Activated CD4-positive, alpha-beta T cell treated with anti-CD3 and anti-CD28 coated beads, Interleukin-10, Interleukin-2, amounts not matched to agents 100 ng/mL and 50 ng/mL, durations not matched to agents 16 hours and 8 hours (primary cell): ENCODE measurements around the gene WNT11.
A peak's percentile ranks its signal among the peaks of the same experiment; 100 is the strongest.

Source experiments
- DNase-seq: peaks from one replicate; pipeline ENCODE4 v3.0.0-alpha.2; 2020

Gene WNT11

DNA sequence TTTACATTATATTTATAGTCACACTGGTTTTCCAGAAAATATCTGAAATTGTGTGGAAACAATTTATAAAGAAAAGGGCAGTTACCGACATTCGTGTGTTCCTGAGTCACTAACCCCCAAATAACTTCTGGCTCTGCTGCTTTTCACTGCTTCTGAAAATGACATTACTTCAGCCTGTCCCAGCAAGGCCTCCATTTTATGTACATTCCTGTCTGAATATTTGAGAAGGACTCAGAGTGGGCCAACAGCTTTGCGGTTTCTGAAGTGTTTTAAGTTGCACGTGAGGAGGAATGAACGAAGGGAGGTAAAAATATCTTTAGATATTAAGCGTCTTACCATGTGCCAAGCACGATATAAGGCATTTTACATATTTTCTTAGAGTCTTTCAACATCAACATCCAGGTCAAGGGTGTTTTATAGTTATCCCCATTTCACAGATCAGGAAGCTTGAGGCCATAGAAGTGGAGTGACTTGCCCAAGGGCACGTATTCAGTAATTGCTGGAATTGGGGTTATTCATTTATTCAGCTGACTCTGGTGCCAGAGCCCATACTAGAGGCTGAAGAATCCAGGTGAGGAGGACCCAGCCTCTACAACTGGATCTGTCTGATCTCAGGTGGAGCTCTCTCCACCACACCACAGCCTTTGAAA, 30.8 kb upstream of the WNT11 start:
- no peak for DNase-seq

DNA sequence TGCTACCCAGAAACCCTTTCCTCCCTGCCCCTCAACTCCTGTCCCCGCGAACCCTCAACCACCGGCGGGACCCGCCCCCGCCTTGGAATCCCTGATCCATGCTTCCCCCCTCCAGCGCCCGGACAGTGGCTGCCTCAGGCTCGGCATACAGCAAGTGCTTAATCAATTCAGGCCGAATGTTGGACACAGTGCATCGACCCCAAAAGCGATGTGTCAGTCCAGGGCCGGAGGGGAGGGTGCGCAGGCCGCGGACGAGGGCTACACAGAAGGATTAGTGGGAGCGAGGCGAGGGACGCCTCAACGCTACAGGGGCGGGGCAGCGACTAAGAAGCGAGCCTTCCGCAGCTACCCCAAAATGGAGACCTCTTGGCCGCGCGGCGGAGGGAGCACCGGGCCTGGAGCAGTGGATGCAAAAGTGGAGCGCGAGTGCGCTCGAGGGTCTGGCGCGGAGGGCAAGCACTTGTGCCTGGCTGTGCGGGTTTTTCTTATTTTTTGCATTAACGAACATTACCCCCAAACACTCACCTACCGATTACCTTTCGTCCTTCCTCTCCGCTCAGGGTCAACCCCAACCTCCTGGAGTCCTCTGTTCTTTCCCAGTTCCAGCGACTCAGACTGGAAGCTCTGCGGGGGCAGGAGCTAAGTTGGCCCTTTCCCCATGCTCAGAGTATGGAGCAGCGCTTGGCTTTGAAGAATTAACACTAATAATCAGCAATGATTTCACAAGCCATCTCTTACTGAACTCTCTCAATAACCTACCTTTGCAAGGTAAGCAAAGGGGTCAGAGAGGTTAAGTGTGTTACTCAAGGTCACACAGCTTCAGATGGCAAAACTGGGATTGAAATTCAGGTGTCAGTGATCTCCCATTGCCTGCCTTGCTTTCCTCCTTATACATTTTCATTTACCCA, 30.0 kb upstream of the WNT11 start:
- DNase-seq: peak; percentile 54

DNA sequence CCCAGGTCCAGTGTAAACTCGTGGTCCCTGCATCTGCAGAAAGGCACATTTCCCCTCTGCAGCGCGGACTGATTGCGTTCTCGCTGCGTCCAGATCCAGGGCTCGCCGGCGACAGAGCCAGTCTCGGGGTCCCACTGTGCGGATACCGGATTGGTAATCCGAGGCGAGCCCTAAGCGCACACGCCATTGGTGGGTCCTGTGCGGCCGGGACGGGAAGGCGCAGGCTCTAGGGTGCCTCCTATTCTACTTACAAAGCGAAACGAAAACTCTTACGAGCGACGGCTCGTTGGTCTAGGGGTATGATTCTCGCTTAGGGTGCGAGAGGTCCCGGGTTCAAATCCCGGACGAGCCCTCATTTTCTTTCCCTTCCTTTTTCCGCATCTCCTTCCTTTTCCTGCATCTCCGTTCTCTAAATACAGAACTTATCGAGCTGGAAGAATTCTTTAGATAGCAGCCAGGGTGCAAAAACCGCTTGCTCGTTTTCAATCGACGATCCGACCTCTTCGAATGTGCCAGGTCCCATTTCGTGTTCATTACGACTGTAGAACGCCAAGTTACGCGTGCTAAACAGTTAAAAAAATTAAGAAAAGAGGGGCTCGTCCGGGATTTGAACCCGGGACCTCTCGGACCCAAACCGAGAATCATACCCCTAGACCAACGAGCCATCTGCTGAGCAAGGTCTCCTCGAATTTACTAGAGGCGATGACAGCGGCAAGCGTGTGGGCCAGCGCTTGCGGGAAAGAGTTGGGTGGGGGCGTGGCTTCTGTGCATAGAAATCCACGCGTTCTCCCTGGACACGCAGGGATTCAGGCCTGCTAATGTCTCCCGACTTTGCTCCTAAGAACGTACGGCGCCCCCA, 29.2 kb upstream of the WNT11 start:
- peak; percentile 92 for DNase-seq

DNA sequence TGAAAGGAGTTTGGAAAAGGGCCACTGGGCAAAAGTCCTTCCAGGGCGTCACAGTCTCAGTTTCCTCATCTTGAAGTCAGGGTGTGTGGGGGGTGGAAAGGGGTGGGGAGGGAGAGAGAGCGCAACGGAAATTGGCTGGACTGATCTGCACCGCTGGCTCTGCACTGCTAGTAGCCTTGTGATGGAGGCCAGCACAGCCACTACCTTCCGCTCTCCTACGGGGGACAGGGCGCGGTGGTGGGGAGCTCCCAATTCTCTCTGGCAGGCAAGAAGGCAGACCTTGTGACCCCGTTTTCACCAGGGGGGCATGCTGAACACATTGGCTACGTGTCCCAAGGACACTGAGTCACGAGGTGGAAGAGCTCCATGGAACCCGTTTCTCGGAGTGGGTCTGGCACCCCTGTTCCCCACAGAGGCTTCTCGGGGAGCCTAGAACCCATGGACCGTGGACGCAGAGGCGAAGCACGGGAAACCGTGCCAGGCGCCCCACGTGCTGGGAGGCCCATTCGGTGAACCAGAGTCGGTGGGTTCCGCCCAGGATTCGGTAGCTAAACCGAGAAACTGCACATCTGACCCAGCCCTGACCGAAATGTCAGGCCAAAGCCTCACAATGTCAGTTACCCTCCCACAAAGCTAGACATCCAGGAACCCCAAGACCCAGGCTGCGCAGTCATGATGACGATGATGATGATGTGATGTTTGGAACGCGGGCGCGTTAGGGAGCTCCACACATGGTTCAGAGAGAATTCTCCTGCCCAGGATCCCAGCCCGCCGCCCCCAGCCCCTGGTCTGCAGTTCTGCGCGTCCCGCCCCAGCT, 28.3 kb upstream of the WNT11 start:
- peak; percentile 61 for DNase-seq

DNA sequence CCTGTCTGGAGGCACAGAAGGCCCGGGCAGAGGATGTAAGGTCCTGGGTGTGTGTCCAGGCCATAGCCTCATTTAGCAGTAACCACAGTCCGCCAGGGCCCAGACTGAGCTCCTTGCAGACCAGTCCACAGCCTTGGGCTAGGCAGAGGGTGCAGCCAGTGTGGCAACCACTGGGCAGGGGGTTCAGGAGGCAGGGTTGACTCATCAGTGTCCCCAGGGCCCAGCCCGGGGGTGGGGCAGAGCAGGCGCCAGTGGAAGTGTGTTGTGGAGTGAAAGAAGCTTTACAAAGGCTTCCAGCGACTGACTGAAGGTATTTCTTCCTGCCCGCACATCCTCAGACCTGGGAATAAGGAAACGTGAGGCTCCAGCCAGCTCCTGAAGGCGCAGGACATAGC, 27.7 kb upstream of the WNT11 start:
- DNase-seq: peak; percentile 7

DNA sequence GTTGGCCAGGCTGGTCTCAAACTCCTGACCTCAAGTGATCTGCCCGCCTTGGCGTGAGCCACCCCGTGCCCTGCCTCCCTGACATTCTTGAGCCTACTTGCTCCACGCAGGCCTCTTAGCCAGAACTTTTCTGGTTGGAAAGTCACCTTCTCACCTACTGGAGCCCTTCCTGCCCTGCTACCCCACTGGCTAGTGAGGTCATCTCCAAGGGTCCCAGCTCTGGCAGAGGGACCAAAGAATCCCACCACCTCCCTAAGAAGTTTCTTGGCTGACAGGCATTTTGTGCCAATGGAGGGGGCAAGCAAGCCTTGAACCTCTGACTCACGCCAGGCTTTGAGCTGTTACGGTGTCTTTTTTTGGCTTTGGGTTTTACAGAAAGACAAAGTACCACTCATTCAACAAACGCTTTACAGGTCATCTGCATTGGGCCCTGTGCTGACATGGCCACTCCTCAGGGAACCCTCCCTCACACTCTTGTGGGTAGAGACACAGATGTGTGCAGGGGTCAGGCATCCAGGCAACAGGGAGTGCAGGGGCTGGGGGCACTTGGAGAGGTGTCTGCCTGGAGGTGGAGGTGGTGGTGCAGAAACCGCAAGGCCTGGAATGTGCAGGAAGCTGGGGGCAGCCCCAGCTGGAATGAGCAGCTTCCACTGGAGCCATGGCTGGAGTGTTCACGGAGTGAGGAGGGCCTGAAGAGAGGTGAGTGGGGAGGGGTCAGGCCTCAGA, 27.1 kb upstream of the WNT11 start:
- DNase-seq: no peak

DNA sequence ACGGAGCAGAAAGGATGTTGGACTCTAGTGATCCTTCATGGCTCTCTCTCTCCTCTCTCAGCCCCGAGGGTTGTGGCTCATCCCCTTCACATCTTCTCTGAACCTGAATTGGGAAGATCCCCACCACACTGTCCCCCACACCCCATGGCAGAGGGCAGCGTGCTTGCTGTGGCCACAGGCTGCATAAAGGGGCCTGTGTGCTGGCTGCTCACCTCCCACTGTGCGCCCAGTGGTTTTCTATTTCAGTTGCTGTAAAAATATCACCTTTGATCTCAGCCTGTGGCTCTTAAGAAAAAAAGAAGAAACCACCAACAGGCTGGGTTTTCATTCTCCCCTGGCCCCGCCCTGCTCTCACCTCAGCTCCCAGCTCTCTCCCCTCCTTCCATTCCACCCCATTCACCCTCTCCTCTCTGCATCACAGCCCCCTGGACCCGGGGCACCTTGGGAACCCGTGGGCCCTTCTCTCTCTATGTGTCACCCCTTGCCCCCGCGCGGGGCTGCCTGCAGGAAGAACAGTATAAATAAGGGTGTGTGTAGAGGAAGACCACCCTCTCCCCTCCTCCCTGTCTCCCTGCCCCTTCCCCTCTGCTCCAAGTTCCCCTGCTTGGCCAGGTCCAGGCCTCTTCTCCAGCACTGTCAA, 25.8 kb upstream of the WNT11 start:
- peak; percentile 43 for DNase-seq

DNA sequence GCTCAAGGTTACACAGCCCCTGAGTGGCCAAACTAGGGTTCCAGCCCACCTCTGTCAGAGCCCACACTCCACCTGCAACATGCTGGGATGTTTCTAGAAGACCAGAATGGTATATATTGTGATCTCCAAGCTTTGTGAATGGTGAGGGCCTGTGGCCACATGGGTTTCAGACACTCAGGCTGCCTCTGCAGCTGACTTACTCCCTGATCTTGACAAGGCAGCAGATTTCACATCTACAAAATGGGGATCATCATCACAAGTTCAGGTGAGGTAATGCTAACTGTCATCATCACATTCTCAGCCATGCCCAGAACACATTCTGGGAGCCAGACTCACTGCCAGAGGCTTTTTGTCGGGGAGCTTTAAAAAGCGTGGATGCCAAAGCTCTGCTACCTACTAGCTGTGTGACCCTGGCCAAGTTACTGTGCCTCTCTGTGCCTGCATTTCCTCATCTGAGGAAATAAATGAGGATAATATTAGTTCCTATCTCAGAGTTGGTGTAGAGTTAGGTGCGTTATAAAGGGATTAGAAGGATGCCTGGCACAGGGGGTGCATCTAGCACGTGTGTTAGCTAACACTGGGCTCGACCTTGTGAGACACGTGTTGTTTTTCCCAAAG, 24.9 kb upstream of the WNT11 start:
- DNase-seq: no peak

DNA sequence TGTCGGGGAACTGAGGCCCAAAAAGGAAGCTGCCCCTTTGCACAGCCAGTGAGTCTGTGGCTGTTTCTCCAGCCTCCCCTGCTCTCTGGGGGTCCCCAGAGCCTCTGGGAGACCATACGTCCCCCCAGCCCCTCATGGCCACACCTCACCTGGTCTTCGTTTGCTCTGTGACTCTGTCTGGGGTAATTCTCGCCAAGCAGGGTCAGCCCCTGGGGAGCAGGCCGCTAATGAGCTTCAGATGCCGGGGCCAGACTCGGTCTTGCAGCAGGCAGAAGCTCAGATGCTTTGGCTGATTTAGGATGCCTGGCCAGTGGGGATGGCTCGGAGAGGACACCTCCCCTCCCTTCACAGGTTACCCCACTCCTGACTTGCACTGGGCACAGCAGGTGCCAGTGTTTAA, 24.1 kb upstream of the WNT11 start:
- DNase-seq: no peak

DNA sequence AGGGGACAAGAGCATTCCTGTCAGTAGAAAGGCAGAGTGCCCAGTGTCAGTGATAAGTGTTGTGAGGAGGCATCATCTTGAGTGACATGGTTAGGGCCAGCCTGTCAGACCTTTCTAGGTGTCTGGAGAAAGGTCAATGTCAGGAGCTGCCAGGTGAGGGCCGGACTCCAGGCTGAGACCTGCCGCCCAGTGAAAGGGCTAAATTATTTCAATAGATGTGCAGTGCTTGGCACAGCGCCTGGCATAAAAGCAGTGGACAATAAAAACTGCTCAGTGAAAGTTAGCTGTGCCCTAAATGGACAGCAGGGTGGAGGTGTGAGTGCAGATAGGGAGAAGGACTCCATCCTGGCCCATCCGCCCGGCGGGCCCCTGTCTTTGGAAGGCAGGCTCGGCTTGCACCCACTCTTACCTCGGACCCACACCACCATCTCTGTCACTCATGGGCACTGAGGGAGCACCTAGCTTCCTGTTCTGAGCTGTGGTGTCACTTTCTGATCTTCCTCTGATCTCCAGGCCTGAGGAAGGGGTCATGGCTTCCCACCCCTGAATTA, 23.5 kb upstream of the WNT11 start:
- DNase-seq: no peak

DNA sequence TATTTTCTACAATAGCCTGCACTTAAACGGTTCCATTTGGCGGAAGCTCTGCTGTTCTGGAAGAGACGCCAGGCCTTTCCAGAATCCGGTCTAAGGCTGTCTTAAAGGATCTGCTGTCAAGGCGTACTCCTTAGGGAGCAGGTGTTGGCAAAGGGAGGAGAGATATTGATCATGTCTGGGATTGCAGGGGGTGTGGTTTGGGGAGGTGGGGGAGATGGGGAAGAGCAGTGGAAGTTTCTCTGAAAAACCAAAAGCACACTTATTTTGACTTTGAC, 22.5 kb upstream of the WNT11 start:
- DNase-seq: no peak

DNA sequence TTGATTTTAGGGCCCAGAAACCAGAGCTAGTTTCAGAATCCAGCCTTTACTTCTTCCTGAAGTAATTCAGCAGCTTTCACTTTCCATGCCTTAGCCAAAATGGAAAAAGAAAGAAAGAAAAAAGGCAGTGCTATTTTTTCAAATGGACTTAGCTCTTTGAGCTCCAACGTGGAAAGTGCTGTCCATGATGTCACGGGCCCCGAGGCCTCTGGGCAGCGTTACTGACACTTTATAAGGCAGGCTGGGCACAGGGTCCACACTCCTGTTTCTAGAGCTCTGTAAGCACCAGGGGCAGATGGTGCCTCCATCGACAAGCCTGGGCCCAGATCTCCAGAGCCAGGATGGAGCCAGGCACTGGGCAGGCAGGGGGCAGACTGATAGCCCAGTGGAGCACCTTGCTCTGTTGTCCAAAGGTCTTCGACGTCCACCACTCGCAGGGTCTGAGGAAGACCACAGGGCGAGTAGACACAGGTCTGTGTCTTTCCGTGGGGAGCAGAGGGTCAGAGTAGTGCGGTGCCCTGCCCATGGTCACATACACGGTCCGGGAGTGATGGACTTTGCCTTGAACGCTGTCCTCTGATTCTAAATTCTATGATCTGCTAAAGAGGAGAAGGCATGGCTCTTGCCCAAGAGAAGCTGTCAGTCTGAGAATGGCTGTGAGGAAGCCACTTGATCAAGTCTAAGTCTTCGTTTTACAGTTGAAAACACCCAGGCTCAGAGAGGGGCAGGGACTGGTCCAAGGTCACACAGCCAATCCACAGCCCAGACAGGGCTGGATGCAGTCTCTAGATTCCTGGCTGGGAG, 22.0 kb upstream of the WNT11 start:
- DNase-seq: no peak

DNA sequence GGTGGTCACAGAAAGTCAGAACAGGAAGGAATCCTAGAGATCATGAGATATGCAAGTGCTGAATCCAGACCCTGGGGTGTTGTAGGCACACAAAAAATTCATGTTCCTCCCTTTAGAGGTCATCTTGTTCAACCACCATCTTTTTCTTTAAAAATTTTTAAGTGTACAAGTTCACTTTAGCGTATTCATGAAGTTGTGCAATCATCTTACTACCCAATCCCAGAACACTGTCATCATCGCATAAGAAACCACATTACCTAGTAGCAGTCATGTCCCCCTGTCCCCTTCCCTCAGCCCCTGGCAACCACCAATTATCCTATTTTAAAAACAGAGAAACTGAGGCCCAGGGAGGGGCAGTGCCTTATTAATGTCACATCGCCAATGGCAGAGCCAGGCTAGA, 20.3 kb upstream of the WNT11 start:
- DNase-seq: no peak

DNA sequence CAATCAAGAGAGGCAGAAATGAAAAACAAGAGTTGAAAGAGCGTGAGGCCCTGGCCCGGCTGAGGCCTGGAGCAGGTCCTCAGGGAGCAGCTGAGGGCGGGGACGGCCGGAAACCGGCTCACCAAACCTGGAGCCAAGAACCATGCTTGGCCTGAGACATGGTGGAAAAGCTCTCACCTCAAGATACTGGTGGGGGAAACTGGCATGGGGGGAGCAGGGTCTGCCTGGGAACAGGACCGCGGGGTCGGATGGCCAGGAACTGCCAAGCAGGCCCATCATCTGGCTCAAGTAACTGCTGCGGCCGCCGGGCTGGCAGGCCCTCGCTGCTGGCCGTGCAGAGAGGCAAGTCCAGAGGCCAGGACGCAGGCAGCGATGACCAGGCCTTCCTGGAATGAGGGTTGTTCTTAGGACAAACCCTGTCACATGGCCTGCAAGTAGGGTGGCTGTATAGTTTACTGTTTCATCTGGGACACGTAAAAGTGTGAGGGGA, 18.9 kb upstream of the WNT11 start:
- no peak for DNase-seq

DNA sequence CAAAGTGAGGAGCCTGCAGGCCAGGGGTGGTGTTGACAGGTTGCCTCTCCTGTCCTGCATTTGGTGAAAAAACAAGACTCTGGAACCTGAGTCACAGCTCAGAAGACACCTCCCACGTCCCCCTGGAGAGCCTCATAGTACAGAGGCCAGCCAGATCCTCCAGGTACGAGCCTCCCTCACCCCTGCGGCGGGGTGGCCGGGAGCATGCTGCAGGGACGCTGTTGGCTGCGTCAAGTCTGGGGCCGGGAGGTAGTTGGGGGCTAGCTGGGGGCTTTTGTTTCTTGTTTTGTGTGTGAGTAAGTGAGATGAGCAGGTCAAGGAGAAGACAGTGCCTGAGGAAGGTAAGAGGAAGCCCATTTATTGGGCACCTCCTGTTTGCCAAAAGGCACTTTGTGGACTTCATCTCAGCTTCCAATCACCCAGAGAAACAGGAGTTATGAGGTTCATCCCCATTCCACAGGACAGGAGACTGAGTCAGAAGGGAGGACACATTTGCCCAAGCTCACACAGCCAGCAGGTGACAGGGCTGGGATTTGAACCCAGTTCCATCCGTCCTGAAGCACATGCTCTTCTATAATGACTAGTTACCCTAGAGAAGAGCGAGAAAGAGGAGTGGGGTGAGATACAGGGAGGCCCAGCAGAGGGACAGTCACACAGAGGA, 18.3 kb upstream of the WNT11 start:
- DNase-seq: no peak

DNA sequence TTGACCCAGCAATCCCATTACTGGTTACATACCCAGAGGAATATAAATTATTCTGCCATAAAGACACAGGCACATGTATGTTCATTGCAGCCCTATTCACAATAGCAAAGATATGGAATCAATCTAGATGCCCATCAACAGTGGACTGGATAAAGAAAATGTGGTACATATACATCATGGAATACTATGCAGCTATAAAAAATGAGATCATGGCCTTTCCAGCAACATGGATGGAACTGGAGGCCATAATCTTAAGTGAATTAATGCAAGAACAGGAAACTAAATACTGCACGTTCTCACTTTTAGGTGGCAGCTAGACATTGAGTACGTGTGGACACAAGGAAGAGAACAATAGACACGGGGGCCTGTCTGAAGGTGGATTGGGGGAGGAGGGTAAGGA, 15.1 kb upstream of the WNT11 start:
- DNase-seq: no peak

DNA sequence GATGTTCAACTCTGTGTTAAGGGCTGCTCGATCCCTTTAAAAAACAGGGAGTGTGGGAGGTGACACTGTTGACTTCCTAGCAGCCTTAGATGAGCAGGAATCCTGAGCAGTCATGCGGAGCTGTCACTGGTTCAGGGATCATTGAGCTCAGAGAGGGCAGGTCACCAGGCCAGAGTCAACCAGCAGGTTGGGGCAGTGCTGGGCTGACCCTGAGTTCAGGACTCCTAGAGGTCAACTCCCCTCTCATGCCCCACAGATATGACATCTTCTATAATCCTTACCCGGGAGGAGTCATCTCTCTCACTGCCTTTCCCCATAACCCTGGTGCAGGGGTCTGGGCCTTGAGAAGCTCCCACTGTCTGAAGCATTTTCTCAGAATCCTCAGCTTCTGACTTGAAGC, 12.9 kb upstream of the WNT11 start:
- DNase-seq: no peak

DNA sequence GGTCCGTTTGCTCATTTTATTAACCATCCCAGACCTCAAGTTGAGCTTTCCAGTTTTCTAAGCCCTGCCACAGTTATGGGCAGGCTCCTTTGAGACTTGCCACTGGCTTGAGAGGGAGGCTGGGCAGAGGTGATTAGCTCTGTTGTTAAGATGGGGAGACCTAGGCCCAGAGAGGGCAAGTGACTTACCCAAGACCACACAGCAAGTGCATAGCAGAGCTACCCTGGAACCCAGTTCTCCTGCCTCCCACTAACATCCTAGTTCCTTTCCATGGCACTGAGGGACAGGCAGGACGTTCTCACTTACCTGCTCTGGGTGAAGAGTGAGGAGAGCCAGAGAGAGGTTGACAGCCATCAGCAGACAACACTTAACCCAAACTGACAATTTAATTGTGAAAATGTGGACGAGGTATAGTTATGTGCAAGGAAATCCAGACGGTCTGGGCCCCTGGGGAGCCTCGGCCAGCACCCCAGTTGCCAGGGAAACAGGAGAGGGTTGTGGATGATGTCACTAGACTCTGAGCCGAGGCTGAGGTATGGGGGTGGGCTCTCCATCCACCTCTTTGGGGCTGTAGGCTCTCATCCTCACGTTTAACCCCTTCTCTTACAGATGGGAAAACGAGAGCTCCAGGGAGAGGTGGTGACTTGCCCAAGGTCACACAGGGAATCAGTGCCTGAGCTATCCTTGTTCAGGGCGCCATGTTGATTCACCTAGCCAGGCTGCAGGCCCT, 12.3 kb upstream of the WNT11 start:
- no peak for DNase-seq
